Limb (tissue), 2 donors: Measurements from ENCODE around the gene HOXC5.

Source experiments
- DNase-seq, 2 donors: peaks; one replicate each; pipeline ENCODE4 v3.0.0-alpha.2; 2016; ENCODE audit errors: extremely low spot score in 2 of 2

Gene HOXC5

DNA sequence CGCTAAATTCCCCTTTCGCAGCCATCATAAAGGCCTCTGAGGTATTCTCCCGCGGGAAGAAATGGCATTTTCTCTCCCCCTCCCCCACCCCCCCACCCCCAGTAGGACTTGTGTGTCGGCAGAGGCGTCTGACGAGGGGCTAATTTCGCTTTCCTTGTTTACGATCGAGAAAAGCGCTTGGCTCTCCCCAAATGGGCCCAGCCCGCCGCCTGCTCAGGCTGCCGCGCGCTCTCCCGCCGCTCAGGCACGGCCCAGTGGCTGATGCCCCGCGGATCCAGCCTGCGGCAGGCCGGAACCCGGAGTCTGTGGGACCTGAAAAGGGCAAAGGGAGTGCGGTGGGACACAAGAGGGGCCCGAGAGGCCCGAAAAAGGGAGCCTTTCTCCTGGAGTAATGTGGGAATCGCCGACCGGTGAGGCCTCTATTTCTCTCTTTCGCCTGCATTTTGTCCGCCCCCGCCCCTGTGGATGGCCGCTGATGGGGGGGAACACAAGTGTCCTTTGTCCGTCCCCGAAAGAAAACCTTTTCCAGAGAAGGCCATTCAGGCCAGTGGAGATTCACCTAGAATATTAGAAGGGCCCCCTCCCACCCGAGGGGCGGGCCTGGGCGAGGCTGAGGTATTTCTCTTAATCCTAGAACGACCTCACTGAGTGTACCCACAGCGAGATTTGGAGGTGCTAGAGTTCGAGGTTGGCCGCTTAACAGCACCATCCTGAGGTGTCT lies 13.6 kb upstream of the HOXC5 start:
- DNase-seq = peak in 1 of 2 donors; percentile 72

DNA sequence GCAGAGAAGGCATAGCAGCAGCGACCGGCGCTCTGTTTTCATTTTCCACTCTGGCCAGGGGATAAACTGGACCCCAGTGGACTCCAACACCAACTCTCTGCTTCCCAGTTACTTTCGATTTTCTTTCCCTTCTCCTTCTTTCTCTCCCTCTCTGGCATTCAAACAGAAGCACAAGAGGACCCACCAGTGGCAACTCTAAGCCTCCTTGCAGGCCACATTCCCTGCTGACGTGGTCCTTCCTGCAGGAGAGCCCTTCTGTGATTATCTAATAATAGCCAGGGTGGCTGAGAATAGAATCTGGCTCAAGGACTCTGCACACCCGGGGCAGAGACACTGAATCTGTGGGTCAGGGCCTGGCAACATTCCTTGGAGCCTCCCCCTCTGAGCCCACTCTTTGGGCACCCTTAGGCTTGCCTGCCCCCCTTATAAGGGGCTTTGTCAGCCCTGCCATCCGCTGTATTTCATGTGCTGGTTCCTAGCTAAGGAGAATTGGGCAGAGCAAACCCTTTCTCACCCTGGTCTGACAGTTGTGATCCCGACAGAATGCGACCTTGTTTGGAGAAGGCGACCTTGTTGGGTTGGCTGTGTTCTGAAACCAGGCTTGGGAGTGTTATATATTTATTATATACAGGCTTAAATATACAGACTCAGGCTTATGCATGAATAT lies 12.8 kb upstream of the HOXC5 start:
- DNase-seq = no peak

DNA sequence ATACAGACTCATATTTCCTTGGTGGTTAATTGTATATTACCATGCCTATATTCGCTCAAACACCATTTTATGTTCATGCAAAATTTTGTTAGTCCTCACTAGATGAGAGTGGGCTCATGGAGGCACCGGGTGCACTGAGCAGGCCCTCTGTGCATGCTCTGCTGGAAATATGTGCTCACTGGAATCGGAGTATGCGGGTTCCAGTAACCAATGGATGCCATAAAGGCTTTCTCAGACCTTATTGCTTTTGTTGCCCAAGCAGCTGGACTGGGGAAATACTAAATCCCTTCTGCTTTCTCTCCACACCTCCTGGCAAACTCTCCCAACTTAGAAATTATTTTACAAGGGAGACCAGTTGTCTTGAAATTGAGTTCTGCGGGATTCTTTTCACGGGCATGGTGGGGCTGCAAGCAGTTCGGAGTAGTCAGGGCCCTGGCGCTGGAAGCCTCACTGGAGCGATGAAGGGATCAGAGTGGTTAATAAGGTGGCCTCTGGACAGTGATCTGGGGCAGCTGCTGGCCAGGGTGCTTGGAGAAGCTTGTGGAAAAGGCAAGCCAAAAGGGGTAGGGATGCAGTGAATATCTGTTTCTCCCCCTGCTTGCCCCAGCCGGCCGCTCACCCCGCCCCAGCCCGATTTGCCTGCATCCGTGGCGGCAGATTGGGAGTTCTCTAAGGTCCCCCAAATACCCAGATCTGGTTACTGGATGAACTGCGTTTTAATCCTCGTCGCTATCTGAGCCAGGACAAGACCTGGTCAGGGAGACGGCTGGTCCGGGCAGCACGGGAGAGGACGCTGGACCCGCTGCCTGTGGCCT lies 12.1 kb upstream of the HOXC5 start:
- DNase-seq = no peak

DNA sequence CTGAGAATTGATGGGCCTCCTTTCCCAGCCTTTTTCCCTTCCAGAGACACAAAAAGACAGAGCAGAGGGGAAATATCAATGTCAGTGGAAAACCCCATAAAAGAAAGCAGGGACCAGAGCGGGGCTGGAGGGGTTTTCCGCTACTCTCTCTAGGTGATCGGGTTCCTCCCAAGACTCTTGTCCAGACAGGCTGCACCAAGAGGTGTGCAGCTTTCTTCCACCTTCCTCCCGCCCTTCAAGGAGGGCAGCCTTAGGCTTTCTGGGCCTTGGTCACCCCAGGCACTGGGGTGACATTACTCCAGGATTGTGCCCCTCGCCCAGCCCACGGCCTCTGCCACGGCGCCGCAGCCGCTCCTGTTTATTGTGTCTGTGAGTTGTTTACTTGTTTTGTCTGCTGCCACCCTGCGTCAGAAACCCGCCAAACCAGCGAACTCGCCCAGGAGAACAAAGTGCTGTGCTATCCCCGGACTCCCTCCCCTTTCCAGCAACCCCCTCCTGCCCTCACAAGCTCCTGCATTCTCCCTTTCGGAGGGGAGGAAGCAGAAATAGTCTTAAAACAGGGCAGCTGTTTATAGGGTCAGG lies 11.3 kb upstream of the HOXC5 start:
- DNase-seq = peak in 1 of 2 donors; percentile 72

DNA sequence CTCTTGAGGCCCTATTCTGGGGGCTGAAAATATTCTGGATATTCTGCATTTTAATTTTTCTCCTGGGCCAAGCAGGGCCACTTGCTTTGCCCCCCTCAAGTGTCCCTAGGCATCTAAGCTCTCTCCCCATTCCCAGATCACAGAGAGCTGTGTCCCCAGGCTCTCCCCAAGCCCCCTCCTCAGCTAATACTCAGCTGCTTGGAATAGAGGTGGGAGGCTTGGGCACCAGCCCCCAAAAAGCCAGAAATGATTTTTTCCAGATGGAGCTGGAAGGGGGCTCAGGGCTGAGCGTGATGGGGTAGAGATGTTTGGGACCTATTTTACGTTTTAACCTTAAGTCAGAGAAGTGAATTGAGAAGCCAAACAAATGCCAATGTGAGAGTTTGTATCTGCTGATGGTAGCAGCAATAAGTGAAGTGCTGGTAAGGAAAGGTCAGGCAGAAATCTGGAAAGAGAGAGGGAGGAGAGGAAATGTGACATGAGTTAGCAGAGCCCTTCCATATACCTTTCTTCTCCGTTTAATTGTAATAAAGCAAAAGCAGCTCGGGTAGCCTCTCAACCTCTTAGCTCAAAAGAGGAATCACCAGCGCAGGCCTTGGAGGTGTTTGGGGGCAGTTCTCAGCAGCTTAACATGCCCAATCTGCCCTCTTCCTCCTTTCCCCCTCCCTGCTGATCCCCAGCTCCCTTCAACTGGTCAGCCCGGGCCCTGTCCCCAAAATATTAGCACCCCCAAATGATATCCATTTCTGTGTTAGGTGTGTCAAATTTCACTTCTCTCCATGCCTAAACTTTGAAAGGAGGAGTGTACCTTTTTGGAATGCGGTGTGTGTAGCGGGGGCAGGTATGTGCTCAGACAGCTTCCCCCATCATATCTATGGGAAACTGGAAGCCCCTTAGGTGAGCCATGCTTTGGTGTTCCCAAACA lies 9.6 kb upstream of the HOXC5 start:
- no peak for DNase-seq

DNA sequence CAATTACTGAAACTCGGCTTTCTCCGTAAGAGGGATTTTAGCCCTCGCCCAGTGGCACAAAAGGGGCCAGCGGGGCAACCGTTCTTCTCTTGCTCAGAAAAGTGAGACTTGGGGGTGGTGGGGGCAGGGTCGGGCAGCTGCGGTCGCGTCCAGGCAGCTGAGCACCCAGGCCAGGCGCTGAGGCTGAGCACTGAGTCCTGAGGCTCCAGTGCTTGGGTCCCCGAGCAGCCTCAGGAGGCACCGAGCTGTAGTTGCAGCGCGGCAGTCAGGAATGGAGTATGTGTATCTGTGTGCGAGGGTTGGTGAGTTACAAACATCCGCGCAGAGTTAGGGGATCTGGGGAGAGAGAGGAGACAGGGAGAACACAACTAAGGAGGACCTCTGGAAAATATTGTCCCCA lies 8.7 kb upstream of the HOXC5 start:
- no peak for DNase-seq

DNA sequence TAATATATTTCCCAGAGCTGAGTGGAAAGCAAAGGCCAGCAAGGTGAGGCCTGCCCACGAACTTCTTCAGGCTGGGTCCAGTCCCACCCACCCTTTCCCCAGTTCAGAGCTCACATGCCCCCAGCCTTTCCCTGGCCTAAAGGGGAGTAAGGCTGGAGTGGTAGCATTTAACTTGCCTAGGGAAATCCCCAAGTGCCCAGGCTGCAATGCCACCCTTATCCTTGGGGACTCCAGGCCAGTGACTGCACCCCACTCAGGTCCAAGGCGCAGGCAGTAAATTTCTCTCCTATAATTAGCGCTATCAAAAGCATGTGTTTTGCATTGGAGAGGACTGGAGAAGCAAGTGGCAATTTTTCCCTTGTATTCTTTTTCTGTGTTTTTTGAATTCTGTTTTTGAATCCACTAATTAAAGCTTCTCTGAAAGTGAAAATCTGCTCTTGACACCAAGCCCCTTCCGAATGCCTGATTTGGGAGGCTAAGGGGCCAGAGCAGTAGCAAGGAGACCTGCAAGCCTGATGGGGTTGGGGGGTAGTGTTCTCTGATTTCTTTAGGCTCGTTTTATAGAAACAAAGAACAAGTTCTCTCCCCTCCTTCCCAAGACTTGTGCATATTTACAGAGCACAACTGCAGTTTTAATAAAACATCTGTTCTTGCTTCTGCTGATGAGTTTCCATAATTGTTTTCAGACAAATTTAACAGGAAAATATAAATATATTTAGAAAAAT lies 8.1 kb upstream of the HOXC5 start:
- no peak for DNase-seq

DNA sequence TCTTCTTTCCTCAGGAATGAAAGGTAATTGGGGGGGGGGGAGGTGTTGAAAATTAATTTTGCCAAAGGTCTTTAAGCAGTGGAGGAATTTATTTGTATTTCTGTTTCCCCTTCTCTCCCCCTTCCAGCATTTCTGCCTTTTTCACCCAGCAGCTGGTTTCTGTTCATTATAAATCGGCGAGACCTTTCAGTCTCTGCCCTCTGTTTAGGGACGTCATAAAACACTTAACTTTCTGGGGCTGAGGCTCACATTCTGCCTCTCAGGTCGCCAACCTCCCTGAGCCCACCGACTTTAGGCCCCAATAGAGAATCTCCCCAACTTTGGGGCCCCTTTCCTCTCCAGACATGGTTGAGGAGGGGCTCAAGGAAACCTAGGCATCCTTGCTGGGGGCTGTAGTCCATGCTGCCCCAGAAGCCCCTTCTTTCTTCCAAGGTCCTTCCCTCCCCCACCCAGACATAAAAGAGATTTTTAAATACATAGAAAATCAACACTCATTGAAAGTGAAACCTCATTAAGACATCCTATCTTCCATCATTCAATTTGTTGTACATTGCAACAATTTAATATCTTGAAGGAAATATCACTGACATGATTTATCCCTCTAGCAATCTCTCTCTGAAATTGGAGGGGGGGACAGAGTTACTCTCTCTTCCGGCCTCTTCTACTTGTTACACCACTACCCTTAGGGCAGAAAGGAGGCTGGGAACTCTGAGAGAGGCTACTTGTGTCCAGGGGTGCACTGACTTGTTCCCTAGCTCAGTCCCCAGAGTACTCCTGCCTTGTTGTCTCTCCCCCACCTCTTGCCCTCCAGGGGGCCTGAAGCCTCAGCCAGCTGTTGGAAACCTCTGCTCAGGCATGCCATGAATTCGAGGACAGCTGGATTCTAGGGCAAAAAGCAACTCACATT lies 7.1 kb upstream of the HOXC5 start:
- DNase-seq = no peak

DNA sequence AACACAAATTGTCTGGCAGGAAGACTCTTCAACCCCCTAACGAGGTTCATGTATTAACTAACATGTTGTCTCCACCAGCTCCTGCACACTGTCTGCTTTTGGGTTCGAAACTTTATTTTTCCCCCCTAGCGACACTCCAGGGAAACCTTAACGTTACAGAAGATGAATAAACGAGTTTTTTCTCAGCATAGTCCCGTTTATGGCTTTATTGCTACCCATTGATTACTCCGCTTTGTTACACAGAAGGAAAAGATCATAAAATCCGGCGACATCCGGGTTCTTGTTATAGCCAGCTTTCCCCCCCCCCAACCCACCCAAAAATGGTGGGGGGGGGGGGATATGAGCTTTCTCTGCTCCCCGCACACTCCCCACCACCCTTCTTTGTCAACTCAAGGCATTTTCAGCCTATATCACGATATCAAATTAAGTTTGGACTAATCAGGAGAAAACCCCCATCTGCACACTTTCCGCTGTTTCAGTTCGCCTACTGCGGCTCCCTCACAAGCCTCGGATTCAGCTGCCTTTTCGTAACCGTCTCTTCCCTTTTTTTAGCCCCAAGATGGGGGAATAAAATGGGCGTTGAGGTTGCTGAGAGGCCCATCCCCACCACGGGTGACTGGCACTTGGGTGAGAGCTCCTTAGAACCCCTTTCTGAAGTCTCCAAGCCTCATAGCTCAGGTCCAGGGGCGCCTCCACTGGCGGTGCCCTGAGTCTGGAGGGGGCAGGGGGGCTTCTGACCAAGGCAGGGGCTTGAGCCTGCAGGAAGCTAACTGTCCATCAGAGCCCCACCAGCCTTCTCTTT lies 6.0 kb upstream of the HOXC5 start:
- no peak for DNase-seq

DNA sequence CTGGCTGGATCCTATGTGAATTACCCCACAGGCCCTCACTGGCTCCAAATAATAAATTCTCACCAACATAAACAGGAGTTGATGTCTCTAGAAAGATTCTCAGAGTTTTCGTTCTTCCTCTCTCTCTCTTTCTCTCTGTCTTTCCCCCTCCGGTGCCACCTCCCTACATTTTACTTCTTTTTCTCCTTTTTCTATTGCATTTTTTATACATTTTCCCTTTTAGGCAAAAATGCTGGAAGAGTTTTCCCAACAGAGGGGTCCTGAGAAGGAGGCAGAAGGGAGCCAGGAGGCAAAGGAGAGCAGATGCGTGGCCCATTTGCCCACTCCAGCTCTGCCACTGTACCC lies 5.4 kb upstream of the HOXC5 start:
- DNase-seq = no peak

DNA sequence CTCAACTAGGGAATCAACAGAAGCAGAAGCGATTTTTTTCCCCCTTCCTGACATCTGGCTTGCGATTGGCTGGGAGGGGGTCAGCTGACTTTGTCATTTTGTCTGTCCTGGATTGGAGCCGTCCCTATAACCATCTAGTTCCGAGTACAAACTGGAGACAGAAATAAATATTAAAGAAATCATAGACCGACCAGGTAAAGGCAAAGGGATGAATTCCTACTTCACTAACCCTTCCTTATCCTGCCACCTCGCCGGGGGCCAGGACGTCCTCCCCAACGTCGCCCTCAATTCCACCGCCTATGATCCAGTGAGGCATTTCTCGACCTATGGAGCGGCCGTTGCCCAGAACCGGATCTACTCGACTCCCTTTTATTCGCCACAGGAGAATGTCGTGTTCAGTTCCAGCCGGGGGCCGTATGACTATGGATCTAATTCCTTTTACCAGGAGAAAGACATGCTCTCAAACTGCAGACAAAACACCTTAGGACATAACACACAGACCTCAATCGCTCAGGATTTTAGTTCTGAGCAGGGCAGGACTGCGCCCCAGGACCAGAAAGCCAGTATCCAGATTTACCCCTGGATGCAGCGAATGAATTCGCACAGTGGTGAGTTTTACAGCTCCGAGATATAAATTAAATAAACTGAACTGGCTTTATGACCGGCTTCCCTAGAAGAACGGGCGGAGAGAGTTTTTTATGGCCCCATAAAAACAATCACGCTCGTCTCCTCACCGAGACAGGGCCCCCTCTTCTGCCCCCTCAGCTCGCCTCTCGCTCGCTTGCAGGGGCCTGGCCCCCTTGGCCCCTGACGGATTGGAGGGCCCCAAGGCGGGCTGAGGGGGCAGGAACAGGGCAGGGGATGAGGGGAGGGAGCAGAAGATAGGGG lies 4.3 kb upstream of the HOXC5 start, which contains the start of gene HOXC6:
Gene HOXC6, plus strand, starts transcription at position 127 of the 888 bp plus-strand sequence. Its CDS starts 82 bp downstream, at position 209.
- DNase-seq = peak in 1 of 2 donors; percentile 70

DNA sequence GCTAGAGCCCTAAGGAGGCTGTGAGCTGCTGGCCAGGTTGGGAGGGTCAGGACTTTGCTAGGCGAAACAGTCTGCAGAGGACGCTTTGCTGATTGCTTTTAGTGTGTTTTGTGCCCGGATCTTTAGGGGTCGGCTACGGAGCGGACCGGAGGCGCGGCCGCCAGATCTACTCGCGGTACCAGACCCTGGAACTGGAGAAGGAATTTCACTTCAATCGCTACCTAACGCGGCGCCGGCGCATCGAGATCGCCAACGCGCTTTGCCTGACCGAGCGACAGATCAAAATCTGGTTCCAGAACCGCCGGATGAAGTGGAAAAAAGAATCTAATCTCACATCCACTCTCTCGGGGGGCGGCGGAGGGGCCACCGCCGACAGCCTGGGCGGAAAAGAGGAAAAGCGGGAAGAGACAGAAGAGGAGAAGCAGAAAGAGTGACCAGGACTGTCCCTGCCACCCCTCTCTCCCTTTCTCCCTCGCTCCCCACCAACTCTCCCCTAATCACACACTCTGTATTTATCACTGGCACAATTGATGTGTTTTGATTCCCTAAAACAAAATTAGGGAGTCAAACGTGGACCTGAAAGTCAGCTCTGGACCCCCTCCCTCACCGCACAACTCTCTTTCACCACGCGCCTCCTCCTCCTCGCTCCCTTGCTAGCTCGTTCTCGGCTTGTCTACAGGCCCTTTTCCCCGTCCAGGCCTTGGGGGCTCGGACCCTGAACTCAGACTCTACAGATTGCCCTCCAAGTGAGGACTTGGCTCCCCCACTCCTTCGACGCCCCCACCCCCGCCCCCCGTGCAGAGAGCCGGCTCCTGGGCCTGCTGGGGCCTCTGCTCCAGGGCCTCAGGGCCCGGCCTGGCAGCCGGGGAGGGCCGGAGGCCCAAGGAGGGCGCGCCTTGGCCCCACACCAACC lies 3.1 kb upstream of the HOXC5 start:
- DNase-seq = no peak

DNA sequence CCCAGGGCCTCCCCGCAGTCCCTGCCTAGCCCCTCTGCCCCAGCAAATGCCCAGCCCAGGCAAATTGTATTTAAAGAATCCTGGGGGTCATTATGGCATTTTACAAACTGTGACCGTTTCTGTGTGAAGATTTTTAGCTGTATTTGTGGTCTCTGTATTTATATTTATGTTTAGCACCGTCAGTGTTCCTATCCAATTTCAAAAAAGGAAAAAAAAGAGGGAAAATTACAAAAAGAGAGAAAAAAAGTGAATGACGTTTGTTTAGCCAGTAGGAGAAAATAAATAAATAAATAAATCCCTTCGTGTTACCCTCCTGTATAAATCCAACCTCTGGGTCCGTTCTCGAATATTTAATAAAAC lies 2.4 kb upstream of the HOXC5 start:
- no peak for DNase-seq

DNA sequence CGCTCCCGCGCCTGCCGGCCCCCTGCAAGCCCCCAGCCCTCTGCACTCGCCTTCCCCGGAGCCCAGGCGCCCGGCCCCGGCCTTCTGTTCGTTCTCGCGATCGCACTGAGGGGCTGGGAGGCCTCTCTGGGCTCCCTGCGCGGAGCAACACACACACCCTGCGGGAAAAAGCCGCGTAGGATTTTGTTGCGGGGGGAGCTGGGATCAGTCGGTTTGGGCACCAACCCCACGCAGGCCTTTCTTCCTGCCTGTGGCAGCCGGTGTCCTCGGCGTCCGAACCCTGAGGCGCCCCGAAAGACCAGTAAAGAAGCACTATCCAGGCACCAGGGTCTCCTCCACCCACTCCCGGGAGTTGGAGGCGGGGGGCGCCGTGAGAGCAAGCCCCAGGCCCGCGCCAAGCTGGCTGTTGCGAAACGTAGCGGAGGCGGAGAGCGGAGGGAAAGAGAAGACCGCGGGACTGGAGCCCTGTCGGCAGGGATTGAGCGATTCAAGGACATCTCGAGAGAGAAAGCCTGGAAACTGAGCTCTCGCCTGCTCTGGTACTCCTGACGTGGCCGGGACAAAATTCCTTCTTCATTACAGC lies 1.9 kb upstream of the HOXC5 start:
- peak in 1 of 2 donors; percentile 73 for DNase-seq

DNA sequence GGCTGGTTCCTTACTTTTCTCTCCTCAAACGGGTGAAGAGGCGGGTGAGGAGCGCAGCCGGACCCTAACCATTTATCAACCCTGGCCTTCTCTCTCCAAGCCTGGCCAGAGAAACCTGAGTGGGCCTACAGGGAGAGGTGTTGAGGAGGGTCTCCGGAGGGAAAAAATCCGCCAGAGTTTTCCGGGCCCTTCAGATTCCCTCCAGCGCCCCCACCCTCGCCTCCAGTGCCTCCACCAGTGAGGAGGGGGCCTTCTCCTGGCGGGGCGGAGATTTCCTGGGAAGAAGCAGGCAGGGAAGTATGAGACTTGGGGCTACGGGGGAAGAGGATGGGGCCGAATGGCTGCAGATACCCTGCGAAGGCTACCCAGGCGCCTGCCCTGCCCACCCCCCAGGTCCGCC lies 1.4 kb upstream of the HOXC5 start:
- DNase-seq = no peak

DNA sequence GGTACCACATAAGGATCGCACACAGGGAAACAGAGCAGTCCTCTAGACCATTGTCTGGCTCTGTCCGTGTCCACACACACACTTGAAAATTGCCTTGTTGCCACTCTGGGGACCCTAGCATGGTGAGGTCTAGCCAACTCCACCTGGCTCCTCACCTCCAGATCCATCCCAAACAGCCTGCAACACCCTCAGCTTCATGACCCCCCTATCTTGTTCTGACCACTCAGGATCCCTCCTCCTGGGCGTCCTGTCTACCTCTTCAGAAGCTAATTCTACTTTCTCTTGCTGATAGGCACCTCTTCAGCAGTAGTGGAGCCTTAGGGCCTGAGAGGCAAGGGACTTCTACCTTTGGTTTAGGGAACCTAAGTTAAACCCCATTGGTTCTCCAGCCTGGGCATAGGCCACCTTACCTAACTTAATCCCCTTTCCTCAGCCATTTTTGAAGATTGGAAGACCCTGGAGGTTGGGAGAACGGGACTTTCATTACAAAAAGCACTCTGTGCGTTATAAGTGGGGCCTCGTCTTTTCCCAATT lies 697 bp upstream of the HOXC5 start:
- DNase-seq = no peak
